ENCODE data around the gene ASTN1.

The ASTN1 gene

GRCh38 chr1:176816232-176816631 lies 348.3 kb downstream of the ASTN1 start:
- no peak for FAIRE-seq

- no peak for FAIRE-seq
Measured at GRCh38 chr1:176815621-176816020, 348.9 kb downstream of the ASTN1 start.

- FAIRE-seq, result no peak
Measured at GRCh38 chr1:176811511-176812288, 352.8 kb downstream of the ASTN1 start.

GRCh38 chr1:176809292-176809691 lies 355.2 kb downstream of the ASTN1 start:
- no peak for FAIRE-seq

Measured in A204.1 (cell line).